Cardiac septum (tissue), 1 donor: ENCODE measurements around the gene LGR5. TPM values are rescaled to one million over a fixed set of nuclear protein-coding genes. Genes with fewer than 3 reads are reported as not detected.

Source experiments
- DNase-seq: peaks from one replicate; pipeline ENCODE4 v3.0.0-alpha.2; 2020; ENCODE audit warnings: low spot score
- intact Hi-C: fragments of 100-400 bp; cut with DNase I; formaldehyde crosslinking; loops from one replicate; pipeline ENCODE4 v1.14.0; 2022
- total RNA-seq: library from RNA; stranded (reverse); fragmentation: NEBNext Ultra II Directional; extraction: Animal tissue kit (Norgen Biotek cat#: 25700); gene quantifications from one replicate; pipeline ENCODE4 v1.2.1, GENCODE V29; 2021
- donor health status: DM: no; HTN: no; CAD: no.

The LGR5 gene
- total RNA-seq, 1 donor from 2014 or later: not detected

DNA sequence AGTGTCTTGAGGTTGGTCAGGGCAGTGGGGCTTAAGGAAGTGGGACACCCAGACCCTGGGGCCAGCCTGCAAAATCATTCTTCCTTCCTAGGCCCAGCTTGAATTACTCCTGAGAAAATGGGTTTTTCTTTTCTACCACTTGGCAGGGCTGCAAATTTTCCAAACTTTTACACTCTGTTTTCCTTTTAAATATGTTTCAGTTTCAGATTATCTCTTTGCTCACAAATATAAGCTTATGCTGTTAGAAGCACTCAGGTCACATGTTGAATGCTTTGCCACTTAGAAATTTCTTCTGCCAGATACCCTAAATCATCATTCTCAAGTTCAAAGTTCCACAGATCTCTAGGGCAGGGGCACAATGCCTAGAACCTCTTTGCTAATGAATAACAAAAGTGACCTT is 2.9 kb upstream of the LGR5 start:
- intact Hi-C loops: no loop called here
- DNase-seq: no peak

DNA sequence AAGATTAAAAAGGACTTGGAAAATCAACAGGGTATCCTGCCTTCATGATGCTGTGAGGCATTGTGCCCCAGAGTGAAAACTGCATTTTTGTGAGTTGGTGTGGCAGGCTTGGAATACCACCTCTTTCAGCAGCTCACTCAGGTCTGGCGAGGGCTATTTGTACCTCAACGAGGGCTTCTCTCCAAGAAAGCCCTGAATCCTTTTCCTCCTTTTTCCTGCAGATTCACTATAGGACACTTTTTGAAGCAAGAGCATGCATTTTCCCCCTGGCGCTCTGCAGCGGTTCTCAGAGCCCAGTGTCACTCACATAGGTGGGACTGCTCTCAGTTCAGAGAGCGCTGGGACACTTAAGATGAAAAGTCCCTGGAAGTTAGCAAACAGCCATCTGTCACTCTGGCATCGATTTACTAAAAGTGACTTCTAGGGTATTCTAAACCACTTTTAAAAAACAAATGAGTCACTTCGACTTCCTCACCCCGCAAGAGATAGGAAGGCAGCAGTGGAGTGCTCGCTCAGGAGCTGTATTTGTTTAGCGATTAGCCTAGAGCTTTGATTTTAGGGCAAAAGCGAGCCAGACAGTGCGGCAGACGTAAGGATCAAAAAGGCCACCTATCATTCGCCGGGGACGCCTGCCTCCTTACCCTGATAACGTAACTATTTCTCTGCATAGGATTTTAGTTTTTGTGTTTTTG is 782 bp upstream of the LGR5 start:
- no peak for DNase-seq

DNA sequence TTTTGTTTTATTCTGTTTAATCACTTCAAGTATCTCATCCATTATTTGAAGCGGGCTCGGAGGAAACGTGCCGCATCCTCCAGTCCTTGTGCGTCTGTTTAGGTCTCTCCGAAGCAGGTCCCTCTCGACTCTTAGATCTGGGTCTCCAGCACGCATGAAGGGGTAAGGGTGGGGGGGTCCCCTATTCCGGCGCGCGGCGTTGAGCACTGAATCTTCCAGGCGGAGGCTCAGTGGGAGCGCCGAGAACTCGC is 311 bp upstream of the LGR5 start:
- intact Hi-C loops: no loop called here
- DNase-seq: no peak

More for the DNA sequence above, 782 bp upstream of the LGR5 start:
- intact Hi-C loops: no loop called here

DNA sequence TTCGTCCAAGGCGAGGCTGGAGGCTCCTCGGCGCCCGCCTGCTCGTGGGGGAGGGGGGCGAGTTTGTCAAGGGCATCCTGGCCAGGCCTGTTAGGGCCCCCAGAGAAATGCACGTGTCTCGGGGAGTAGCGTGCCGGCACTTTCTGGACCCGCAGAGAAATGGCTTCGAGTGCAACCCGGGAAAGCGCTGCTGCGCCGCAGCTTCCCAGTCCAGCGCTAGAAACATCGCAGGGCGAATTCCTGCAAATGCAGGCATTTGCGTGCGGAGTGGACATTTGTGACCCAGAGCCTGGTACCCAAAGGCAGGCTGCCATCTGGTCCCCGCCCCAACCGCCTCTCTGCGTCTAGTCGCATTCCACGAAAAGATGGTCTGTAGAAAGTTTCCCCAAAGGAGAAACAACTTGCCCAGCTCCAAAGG is 756 bp downstream of the LGR5 start:
- intact Hi-C loops: no loop called here
- DNase-seq: no peak

DNA sequence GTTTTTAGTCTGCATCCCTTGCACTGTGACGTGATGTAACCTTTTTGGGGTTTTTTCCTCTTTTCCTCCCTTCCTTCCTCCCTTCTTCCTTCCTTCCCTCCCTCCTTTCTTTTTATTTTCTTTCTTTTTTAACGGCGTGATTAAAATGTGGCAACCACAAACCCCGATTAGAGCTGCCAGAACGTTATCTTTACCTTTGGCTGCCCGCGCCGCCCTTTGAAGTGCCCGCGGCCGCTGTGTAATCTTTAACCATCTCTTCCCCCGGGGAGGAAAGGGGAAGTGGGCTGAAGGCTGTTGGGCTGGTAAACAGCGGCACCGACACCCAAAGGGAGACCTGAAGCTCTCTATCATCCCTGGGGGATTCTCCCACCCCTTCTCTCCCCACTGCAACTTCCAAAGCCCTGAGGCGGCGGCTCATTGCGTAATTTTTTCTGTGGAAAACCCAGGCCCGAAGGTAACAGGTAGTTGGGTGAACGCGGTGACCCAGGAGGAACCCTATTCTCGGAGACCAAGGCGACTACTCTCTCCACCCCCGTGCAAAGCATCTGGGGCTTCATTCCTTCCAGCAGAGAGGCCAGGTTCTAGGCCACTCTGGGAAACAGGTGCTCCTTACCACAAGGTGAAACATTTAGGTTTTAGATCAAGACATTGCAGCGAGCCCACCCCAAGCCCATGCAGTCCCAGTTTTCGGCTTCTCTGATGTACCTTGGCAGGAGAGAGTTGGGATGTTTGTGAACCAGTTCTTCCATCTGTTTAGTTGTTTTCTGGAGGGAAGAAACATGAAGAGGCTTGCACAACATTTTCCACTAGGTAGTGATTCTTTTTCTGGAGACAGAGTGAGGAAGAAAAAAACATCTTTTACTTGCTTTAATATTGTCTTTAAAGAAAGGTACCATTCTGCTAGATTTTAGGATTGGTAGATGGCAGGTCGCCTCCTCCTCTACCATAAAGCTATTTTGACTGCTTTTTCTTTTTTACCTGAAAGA is 1.5 kb downstream of the LGR5 start:
- intact Hi-C loops: no loop called here
- no peak for DNase-seq

DNA sequence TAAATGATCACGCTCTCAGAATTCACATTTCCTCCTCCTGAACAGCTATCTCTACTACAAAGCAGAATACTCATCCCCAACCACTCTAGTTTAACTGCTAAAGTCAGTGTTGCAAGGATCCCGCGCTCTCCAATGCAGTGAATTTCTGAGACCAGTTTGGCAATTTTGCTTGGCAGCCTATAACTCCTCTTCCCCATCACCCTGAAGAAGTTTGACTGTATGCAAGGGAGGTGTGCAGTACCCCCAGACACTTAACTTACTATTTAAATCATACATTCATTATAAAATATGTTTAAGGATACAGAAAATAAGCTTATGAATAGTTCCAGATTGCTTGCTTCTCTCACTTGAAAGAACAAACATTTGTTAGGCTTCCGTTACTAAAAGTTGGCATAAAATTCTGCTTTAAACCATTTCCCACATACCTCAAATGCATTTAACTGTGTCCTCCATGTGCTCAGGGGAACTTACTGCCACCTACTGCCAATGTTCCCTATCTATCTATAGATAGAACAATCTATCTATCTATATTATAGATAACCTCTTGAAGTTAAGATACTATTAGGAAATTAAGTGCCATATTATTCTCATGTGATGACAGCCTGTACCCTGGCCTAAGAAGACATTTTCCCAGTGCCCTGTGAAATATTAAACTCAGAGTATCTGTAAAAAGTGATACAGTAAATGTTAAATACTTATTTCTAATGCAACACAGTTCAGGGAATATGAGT is 2.4 kb downstream of the LGR5 start:
- intact Hi-C loops: no loop called here
- DNase-seq: no peak

DNA sequence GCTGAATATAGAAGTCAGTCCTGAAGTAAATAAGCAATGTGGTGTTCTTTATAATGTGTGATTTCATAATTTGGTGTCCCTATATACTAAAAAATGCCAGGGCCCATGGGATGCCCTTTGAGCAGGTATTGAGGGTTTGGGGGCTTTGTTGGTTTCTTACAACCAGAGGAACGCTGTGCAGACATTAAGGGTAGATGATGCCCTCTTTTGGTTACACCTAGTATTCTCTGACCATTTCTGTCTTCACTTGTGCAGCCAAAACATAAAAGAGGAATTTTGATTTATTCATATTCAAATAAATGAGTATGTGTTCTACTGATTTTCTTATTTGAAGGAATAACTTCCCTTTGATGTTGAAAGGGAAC is 3.0 kb downstream of the LGR5 start:
- DNase-seq: no peak
- intact Hi-C loops: no loop called here

DNA sequence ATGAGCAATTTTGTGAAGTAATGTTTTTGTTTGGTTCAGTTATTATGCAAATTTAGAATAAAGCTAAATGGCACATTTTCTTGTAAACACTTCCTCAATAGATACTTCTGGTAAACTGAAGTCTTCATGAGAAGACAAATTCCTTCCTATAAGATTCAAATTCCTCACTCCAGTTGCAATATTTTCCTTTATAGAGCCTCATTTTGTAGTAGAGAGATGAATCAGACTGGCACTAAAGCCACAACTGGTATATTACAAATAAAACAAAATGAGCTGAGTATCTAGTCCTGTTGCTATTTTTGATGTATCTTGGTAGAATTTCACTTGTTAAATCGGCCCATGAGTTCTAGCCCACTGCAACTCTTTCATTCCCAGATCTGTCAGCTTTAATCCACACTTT is 5.5 kb downstream of the LGR5 start:
- no peak for DNase-seq
- intact Hi-C loops: no loop called here

DNA sequence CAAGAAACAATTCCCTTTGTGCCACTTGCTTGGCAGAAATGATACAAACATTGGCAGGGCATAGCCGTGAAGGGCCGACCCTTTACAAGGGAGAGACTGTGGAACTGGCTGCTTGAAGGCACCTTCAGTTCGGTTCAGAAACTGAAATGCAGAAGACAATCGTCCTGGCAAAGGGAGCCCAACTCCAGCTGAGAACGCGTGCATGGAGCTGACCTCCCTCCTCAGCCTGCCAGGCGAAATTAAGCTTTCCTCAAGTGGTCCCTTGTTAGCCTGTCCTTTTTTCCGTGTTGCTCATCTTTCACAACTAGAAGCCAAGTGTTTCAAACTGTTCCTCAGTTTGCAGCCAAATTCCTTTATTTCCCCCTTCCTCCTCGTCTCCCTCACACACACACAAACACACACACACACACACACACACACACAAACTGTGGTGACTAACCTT is 8.1 kb downstream of the LGR5 start:
- DNase-seq: no peak
- intact Hi-C loops: no loop called here

DNA sequence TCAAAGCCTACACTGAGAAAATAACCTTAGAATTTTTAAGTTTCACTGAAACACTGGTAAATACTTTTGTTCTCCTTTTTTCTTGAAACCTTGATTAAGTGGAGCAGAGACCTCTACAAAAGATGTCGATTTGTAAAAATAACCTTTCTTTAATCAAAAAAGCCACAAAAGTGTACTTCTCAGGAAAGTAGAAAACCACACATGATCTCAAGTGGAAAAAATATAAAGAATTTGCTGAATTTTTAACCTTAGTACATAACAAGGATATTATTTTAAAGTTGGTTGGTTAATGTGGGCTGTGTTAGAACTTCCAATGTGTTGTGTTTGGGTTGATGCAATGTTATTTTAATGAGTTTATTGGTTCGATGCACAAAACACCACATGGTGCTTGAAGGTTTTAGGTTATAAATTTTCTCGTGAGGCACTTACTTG is 8.6 kb downstream of the LGR5 start:
- DNase-seq: no peak
- intact Hi-C loops: no loop called here

DNA sequence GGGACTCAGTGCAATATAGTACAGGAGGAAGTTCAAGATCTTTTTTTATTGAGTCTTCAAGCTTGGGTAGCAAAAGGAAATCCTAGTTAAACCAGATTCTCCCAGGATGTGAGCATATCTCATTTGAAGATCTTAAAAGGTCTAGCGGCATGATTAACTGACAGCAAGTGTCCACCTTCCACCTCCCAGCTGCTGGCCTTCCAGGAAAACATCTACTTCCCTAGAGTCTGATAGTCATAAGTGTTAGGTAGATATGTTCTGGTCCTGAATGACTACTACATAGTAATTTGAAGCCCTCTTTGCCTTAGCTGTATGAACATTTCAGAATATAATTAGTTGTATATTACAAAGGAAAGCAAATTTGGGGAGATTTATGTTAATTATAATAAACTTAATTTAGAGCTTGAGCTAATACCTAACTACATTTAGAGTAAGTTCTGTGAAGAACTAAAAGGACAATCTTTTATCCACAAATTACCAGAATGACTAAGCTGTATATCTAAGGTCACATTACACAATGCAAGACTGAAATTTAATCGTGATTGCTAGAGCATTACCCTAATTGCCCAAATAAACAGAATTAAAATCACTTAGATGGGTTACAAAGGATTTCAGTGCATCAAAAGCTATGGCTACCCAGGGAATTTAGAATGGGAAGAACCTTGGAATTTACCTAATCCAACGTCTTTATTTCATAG is 9.9 kb downstream of the LGR5 start:
- DNase-seq: no peak
- intact Hi-C loops: no loop called here

DNA sequence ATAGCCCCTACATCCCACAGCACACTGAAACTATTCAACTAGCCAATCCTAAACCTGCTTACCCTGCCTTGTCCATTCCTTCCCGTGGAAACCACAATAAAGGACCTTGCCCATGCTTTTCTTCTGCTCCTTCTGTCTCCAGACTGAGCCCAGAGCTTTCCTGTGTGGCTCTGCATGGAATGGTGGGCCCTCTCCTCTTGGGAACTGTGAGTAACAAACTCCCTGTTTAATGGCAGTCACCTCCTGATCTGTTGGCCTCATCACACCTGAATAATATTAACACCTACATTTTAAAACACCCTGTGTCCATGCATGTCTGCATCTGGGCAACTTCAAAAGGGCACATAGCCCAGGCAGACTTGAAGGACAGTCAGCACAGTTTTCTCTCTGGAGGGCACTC is 12.4 kb downstream of the LGR5 start:
- intact Hi-C loops: no loop called here
- no peak for DNase-seq

DNA sequence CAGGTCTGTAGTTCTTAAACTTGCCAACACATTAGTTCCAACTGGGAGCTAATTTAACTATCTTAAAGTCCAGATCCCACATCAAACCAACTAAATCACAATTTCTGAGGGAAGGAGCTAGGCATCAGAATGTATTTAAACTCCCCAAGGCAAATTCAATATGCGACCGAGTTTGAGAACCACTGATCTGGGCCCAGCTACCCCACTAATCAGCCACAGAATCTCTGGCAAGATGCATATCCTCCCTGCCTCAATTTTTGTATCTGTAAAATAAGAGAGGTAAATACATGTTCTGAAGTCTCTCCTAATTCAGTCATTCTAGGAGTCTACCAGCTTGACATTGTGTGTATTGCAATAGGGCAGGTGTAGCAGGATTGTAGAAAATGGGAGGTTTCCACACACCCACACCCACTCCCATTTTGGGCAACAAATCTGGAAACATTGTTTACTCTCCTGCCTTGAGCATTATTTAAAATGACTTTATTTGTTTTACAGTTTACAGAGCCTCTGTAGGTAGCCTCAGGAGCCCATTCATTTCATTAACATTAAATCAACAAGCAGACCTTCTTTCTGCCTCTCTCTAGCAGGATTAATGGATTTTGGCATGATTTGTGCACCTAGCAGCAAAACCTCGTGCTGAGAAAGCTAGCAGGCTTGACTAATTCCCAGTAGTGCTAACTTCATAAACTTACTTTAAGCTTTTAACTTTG is 15.6 kb downstream of the LGR5 start:
- intact Hi-C loops: no loop called here
- no peak for DNase-seq

DNA sequence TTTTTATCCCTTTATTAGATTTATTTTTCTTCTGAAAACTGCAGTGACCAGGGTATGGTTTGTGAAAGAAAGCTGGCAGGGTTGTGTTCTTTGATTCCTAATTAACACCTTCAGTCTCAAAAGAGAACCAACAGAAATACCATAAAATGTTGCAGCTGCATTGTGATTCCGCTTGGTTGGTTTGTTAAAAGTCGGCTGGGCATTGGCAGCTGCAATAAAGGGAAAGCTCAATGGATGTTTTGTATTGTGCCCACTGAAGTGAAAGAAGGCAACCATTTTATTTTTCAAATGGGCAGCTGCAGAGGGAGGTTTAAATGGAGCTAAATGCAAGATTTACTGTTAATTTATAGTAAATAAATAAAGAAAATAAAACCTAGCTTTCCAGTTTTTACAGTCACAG is 16.7 kb downstream of the LGR5 start:
- DNase-seq: no peak
- intact Hi-C loops: no loop called here

DNA sequence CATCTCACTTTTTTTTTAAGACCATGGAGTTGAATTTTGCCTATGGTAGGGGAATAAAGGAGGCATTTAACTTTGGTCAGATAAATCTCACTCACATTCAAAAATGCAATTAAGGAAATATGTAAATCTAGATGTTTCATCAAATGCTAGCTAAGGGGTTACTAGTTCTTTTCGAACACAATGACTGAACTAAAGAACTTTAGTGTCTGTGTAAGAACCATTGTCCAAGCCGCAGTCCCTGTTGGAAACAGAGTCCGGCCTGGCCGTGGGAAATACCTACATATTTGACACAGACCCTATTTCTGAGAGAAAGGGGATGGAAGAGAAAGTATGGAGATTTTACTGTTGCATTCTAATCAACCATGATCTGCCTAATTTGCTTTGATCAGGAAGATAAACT is 17.4 kb downstream of the LGR5 start:
- no peak for DNase-seq
- intact Hi-C loops: no loop called here

DNA sequence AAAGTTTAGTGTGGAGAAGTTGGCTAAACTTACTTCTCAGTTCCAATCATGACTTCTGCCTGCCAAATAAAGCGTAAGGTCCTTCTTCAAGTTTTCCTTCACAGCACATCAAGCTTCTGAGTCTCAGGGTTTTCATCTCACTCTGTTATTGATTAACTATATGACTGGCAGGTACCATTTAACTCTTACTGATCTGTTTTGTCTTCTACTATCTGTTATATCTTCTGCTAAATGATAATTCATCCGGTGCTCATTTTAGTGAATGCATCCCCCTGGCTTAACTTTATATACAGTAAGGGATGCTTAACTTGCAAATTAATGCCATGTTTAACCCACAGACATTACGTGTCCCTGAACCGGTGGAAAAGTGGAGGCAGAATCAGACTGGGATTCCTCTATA is 20.7 kb downstream of the LGR5 start:
- intact Hi-C loops: no loop called here

DNA sequence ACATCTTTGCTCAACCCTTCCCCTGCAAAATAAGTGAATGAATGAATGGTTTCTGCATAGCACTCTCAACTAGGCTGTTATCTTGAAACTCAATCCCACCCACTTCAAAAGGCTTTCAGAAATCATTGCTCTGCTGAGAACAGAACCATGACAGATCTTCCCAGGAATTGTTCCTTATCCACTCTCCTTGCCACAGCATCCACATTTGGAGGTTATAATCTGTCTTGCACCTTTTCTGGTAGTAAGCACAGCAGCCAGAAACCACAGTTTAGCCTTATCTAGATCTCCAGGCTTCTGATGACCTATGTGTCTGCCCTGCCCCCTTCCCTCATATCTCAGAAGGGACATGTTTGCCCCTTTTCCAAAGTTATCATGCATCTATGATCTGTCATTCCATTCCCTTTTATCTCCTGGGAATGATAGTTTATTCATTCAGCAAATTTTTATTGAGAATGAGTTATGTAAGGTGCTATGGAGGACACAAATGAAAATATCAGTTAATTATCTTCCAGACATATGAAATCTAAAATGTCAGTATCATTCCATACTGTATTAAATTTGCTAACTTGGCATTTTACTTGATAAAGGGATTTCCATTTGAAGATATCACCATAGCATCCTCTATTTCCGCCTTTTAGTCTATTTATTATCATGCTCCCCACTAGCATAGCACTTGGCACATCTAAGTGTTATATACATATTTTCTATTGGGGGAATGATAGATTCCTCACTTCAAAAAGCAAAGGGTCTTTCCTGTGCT is 21.4 kb downstream of the LGR5 start:
- intact Hi-C loops: no loop called here
- DNase-seq: no peak

More for the DNA sequence above, 20.7 kb downstream of the LGR5 start:
- DNase-seq: no peak

DNA sequence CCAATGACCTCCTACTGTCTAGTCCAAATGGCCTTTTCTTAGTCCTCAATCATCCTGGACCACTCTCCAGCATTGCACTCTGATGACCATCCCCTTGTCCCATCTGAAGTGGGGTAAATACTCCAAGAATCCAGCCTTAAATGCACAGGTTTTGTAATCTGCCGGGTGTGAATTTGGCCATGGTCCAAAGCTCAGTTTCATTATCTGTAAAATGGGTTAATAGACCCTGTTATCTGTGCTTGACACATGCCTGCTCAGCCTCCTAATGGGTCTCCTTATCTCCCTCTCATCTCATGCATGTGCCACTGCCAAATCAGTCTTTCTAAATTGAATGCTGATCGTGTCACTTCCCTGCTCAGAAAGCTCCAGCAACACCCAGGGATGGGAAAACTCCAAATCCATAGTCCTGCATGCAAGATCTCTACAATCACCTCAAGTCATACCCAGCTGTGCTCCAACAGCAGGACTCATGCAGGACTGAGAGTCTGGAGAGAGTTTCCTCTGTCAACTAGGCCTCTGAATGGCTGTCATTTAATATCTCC is 22.3 kb downstream of the LGR5 start:
- intact Hi-C loops: no loop called here

More for the DNA sequence above, 22.3 kb downstream of the LGR5 start:
- DNase-seq: no peak
